Calu3 (cell line): ENCODE measurements around the gene FPR2. TPM values are rescaled to one million over a fixed set of nuclear protein-coding genes. Genes with fewer than 3 reads are reported as not detected.

Source experiments
- BruUV-seq: library from RNA; stranded (reverse); fragments of 400-500 nt; replicated peaks from 2 replicates; lab custom pipeline; 2021; lab: Mats Ljungman, UMichigan
- CTCF ChIA-PET: fragments of 300-600 bp; sonication (Branson Sonifier 250); formaldehyde crosslinking; loops from one replicate; lab custom pipeline; 2022; ENCODE audit warnings: antibody characterized with exemption; lab: Charles Lee
- DNase-seq: peaks from one replicate; pipeline ENCODE4 v3.0.0; 2022
- H3K27ac Mint-ChIP-seq: one replicate; pipeline ENCODE4 v1.8.0; 2022; ENCODE audit warnings: mixed read lengths; ENCODE audit not compliant: unreplicated experiment
- H3K27me3 Mint-ChIP-seq: one replicate; pipeline ENCODE4 v1.8.0; 2022; ENCODE audit warnings: mixed read lengths; ENCODE audit not compliant: unreplicated experiment
- H3K36me3 Mint-ChIP-seq: one replicate; pipeline ENCODE4 v1.8.0; 2022; ENCODE audit warnings: mild to moderate bottlenecking, moderate library complexity, mixed read lengths; ENCODE audit not compliant: insufficient read depth, unreplicated experiment
- H3K4me1 Mint-ChIP-seq: one replicate; pipeline ENCODE4 v1.8.0; 2022; ENCODE audit warnings: mild to moderate bottlenecking, low read depth, mixed read lengths; ENCODE audit not compliant: unreplicated experiment
- H3K4me3 Mint-ChIP-seq: one replicate; pipeline ENCODE4 v1.8.0; 2022; ENCODE audit warnings: mild to moderate bottlenecking, low read depth, moderate library complexity, mixed read lengths; ENCODE audit not compliant: unreplicated experiment
- H3K9me3 Mint-ChIP-seq: one replicate; pipeline ENCODE4 v1.8.0; 2022; ENCODE audit warnings: low read depth, mixed read lengths; ENCODE audit not compliant: unreplicated experiment
- intact Hi-C: fragments of 100-400 bp; cut with micrococcal nuclease; formaldehyde crosslinking; loops from one replicate; pipeline ENCODE4 v1.10.0; 2022; ENCODE audit not compliant: unreplicated experiment
- total RNA-seq: library from RNA; stranded (reverse); gene quantifications from 2 replicates; pipeline ENCODE4 v1.2.3, GENCODE V29; 2022
- TF ChIP-seq, protein P1 (sequence below): fragments of 200-600 bp; IDR thresholded peaks from one replicate; pipeline ENCODE4 v1.8.0; 2022; ENCODE audit warnings: antibody characterized with exemption; ENCODE audit not compliant: unreplicated experiment

FPR2 gene
- total RNA-seq, 1 experiment from 2014 or later: not detected

DNA sequence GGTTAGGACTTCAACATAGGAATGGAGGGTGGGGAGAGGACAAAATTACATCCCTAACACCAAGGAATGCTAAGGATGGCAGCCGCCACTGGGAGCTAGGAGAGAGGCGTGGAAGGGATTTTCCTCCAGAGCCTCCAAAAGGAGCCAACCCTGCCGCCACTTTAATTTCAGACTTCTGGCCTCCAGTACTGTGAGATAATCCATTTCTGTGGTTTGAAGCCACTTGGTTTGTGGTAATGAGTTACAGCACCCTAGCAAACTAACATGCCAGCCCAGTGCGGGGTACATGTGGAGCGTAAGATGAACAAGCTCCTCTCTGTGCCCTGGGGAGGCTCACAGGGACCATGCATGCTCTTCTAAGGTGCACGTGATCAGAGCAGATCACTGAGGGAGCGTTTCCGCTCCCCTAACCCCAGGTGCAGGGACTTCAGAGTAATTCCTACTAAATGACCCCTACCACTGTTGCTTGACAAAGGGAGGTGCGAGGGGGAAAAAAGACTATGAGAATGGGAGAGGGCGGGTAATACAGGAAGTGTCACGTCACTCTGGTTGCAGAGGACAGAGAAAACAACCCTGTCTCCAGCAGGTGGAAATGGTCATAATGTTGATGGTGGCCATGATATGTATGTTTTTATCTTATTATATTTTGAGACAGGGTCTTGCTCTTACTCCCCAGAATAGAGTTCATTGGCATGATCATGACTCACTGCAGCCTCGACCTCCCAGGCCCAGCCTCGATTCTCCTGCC lies 21.3 kb upstream of the FPR2 start:
- BruUV-seq: no TSS peak
- H3K9me3 Mint-ChIP-seq: peaks cover 2% of the 10 kb centered on the region
- DNase-seq: no peak
- peaks cover 32% of the 10 kb centered on the region for H3K27me3 Mint-ChIP-seq
- CTCF ChIA-PET: interaction anchor here (0.5 kb wide), 1 partner anchor 10 kb away, joined by 5 read pairs; no protein-coding TSS in a partner anchor
- intact Hi-C loops: no loop called here
- no peak overlapping the region for H3K4me3 Mint-ChIP-seq
- no peaks in the 10 kb centered on the region for H3K4me1 Mint-ChIP-seq
- H3K36me3 Mint-ChIP-seq: no peaks in the 10 kb centered on the region
- no peak overlapping the region for H3K27ac Mint-ChIP-seq
- TF ChIP-seq, protein P1, sequence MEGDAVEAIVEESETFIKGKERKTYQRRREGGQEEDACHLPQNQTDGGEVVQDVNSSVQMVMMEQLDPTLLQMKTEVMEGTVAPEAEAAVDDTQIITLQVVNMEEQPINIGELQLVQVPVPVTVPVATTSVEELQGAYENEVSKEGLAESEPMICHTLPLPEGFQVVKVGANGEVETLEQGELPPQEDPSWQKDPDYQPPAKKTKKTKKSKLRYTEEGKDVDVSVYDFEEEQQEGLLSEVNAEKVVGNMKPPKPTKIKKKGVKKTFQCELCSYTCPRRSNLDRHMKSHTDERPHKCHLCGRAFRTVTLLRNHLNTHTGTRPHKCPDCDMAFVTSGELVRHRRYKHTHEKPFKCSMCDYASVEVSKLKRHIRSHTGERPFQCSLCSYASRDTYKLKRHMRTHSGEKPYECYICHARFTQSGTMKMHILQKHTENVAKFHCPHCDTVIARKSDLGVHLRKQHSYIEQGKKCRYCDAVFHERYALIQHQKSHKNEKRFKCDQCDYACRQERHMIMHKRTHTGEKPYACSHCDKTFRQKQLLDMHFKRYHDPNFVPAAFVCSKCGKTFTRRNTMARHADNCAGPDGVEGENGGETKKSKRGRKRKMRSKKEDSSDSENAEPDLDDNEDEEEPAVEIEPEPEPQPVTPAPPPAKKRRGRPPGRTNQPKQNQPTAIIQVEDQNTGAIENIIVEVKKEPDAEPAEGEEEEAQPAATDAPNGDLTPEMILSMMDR: no peak

DNA sequence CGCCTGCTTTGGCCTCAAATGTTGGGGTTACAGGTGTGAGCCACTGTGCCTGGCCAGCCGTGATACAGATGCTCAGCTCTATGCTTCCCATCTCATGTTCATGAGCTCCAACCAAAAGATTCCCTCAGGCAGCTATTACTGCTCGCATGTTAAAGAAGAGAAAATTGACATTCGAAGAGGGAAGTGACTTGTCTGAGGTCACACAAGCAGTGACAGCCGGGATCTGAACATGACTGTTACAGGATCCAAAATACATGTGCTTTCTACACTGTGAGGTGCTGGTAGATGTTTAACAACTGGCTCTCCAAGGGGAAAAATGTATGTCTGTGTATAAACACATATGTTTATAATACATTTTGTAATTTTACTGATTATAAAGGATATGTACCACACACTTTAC lies 20.6 kb upstream of the FPR2 start:
- BruUV-seq: no TSS peak
- peaks cover 2% of the 10 kb centered on the region for H3K9me3 Mint-ChIP-seq

DNA sequence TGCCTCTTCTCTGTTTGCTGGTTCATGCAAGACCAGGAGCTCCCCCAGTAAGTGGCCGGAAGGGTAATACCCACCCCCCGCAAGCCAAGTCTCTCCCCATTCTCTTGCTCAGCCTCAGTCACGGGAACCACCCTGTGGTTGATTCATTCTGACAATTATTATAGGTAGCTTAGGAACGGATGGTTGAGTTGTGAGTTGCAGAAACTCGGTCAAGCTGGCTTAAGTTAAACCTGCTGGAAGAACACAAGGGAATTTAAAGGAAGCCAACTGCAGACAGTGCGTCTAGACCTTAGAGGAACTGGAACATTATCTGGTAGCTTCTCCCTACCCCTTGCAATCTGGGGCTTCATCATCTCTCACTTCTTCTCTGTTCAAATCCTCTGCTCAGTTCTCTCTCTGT lies 18.2 kb upstream of the FPR2 start:
- BruUV-seq: no TSS peak

More for the DNA sequence above, 20.6 kb upstream of the FPR2 start:
- Mint-ChIP-seq H3K4me1 (no peaks in the 10 kb centered on the region), H3K27me3 (peaks cover 31% of the 10 kb centered on the region), H3K36me3 (no peaks in the 10 kb centered on the region), H3K27ac (no peak overlapping the region), H3K4me3 (no peak overlapping the region)
- DNase-seq: no peak
- intact Hi-C loops: no loop called here
- CTCF ChIA-PET: no interaction called here
- TF ChIP-seq, protein P1: no peak

DNA sequence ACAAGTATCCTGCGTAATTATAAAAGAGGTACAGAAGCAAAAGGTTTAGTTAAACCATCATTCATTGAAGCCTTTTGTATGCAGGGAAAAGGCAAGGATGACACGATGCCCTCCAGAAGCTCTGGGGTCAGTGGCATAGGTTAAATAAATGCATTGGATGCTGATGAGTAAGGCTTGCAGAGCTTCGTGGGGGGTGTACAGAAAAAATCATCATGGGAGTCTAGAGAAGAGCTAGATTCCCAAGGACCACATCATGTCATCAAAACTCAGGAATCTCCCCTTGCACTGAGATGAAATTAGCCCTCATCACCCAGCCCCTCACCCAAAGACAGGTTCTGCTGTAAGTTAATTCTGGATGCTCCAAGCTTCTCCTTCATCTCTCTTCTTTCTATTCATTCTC lies 17.6 kb upstream of the FPR2 start:
- DNase-seq: no peak
- CTCF ChIA-PET: no interaction called here
- TF ChIP-seq, protein P1: no peak
- Mint-ChIP-seq H3K4me1 (no peaks in the 10 kb centered on the region), H3K27me3 (peaks cover 13% of the 10 kb centered on the region), H3K9me3 (peaks cover 9% of the 10 kb centered on the region), H3K36me3 (no peaks in the 10 kb centered on the region), H3K27ac (no peak overlapping the region), H3K4me3 (no peak overlapping the region)
- intact Hi-C loops: no loop called here
- no TSS peak for BruUV-seq

More for the DNA sequence above, 18.2 kb upstream of the FPR2 start:
- CTCF ChIA-PET: interaction anchor here (0.6 kb wide), 2 partner anchors 23 to 234 kb away, joined by 3 to 6 read pairs; no protein-coding TSS in a partner anchor
- Mint-ChIP-seq H3K9me3 (peaks cover 5% of the 10 kb centered on the region), H3K36me3 (no peaks in the 10 kb centered on the region), H3K27ac (no peak overlapping the region), H3K4me3 (no peak overlapping the region), H3K27me3 (peaks cover 13% of the 10 kb centered on the region), H3K4me1 (no peaks in the 10 kb centered on the region)
- intact Hi-C loops: no loop called here
- DNase-seq: no peak
- TF ChIP-seq, protein P1: no peak
